Stimulated activated effector memory CD8-positive, alpha-beta T cell treated with anti-CD3 and anti-CD28 coated beads, Interleukin-12 subunit alpha, Interleukin-12 subunit beta, amount 100 ng/mL, for 72 hours (primary cell): Measurements from ENCODE around the gene RAB3GAP1.
"Not testable (repeated sequence)": the region's sequence is repeated elsewhere in the genome, so short reads cannot be mapped to it uniquely, and the experiment has no call there.

ENCODE experiments used
- ATAC-seq: fragments of 150-1000 bp; cut with Tn5 transposase; 2 replicates; pipeline ENCODE4 v1.10.0; 2021
- DNase-seq, 2 donors: peaks; one replicate each; pipeline ENCODE4 v3.0.0; 2021 to 2022; ENCODE audit warnings: low spot score in 2 of 2
- H3K27ac Mint-ChIP-seq: one replicate; pipeline ENCODE4 v1.8.0; 2022; ENCODE audit warnings: mild to moderate bottlenecking, mixed read lengths
- H3K36me3 Mint-ChIP-seq: one replicate; pipeline ENCODE4 v1.8.0; 2022; ENCODE audit warnings: mild to moderate bottlenecking, mixed read lengths
- H3K4me1 Mint-ChIP-seq: one replicate; pipeline ENCODE4 v1.8.0; 2022; ENCODE audit warnings: mixed read lengths
- H3K4me3 Mint-ChIP-seq: one replicate; pipeline ENCODE4 v1.8.0; 2022; ENCODE audit warnings: mild to moderate bottlenecking, mixed read lengths
- H3K9me3 Mint-ChIP-seq: one replicate; pipeline ENCODE4 v1.8.0; 2022; ENCODE audit warnings: mixed read lengths

Gene RAB3GAP1

GRCh38 chr2:135121016-135121657 is 69.0 kb downstream of the RAB3GAP1 start:
- peaks cover 34% of the 10 kb centered on the region for H3K36me3 Mint-ChIP-seq
- no peaks in the 10 kb centered on the region for H3K9me3 Mint-ChIP-seq
- no peak for ATAC-seq
- no peaks in the 10 kb centered on the region for H3K4me1 Mint-ChIP-seq
- DNase-seq = no peak
- no peak overlapping the region for H3K4me3 Mint-ChIP-seq
- no peak overlapping the region for H3K27ac Mint-ChIP-seq

DNA sequence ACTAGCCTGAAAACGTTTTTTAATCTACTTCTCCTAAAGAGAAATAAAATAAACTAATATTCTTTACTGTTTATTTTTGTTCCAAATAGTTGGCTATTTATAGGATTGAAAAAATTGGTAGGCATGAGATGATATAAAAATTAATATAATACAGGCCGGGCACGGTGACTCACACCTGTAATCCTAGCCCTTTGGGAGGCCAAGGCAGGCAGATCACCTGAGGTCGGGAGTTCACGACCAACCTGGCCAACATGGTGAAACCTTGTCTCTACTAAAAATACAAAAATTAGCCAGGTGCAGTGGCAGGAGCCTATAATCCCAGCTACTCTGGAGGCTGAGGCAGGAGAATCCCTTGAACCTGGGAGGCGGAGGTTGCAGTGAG is 69.6 kb downstream of the RAB3GAP1 start:
- not testable (repeated sequence) for H3K4me1 Mint-ChIP-seq, H3K9me3 Mint-ChIP-seq, H3K27ac Mint-ChIP-seq, H3K4me3 Mint-ChIP-seq, ATAC-seq, DNase-seq
- peaks cover 39% of the 10 kb centered on the region for H3K36me3 Mint-ChIP-seq

DNA sequence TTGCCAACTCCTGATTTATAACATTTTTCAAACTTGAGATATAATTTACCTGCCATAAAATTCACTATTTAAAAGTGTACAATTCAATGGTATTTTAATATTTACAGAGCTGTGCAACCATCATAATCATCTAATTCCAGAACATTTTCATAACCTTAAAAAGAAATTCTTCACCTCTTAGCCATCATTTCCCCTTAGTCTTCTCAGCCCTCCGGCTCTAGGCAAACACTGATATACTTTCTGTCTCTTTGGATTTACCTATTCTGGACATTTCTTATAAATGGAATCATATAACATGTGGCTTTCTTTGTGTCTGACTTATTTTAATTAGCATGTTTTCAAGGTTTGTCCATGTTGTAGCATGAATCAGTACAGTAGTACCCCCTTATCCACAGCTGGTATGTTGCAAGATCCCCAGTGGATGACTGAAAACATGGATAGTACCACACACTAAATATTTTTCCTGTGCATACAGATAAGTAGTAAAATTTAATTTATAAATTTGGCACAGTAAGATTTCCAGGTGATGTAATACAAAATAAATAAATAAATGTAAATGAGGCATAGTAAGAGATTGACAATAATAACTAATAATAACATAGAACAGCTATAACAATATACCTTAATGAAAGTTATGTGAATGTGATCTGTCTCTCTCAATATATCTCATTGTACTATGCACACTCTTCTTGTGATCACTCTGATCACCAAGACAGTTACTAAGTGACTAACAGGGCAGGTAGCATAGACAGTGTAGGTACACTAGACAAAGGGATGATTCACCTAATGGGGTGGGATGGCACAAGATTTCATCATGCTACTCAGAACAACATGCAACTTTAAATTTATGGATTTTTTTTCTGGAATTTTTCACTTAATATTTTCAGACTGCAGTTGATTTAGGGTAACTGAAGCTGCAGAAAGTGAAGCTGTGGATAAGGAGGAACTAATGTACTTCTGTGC is 73.1 kb downstream of the RAB3GAP1 start:
- H3K4me1 Mint-ChIP-seq = no peaks in the 10 kb centered on the region
- H3K9me3 Mint-ChIP-seq = no peaks in the 10 kb centered on the region
- ATAC-seq = no peak
- no peak overlapping the region for H3K27ac Mint-ChIP-seq
- peaks cover 52% of the 10 kb centered on the region for H3K36me3 Mint-ChIP-seq
- no peak overlapping the region for H3K4me3 Mint-ChIP-seq
- no peak for DNase-seq

GRCh38 chr2:135125940-135126339 is 73.8 kb downstream of the RAB3GAP1 start:
- no peak overlapping the region for H3K27ac Mint-ChIP-seq
- no peaks in the 10 kb centered on the region for H3K9me3 Mint-ChIP-seq
- DNase-seq (no peak), ATAC-seq (no peak)
- no peaks in the 10 kb centered on the region for H3K4me1 Mint-ChIP-seq
- H3K36me3 Mint-ChIP-seq = peaks cover 53% of the 10 kb centered on the region
- H3K4me3 Mint-ChIP-seq = no peak overlapping the region

DNA sequence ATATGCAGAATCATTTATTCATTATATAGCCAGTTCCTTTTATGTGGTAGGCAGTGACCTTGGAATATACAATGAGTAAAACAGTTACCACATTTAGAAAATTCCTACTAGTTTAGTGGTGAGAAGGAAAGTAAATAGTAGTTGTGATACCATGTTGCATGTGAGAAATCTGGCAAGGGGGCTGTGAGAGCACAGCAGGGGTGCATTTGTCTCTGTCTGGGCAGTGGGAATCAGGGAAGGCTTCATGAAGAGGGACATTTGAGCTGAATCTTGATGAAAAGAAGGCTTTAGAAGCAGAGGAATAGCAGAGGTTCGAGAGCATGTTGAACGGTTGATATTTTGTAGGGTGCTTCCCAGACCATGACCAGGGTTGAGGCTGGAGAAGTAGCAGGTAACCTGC is 78.7 kb downstream of the RAB3GAP1 start:
- no peak for ATAC-seq
- Mint-ChIP-seq H3K4me3 (no peak overlapping the region), H3K4me1 (no peaks in the 10 kb centered on the region)

DNA sequence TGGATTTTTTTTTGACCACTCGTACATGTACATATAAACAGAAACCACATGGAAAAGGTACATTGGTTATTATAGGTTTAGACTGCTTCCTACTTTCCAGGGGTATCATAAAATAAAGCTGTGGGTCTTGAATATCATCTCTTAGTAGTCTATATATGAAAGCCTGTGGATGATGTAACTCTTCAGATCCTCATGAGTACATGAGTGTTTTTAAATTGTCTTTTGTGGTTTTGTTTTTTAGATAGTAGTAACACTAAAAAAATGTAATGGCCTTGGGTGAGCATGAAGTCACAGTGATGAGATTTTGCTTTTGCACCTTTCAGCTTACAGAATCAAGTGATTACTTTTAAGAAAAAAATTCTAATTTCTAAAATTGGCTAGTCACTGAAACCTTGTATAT is 80.2 kb downstream of the RAB3GAP1 start:
- Mint-ChIP-seq H3K27ac (no peak overlapping the region), H3K4me1 (no peaks in the 10 kb centered on the region), H3K4me3 (no peak overlapping the region), H3K9me3 (no peaks in the 10 kb centered on the region), H3K36me3 (peaks cover 78% of the 10 kb centered on the region)
- DNase-seq (no peak), ATAC-seq (no peak)

More for the DNA sequence above, 78.7 kb downstream of the RAB3GAP1 start:
- DNase-seq = no peak
- Mint-ChIP-seq H3K9me3 (no peaks in the 10 kb centered on the region), H3K27ac (no peak overlapping the region), H3K36me3 (peaks cover 78% of the 10 kb centered on the region)

GRCh38 chr2:135140606-135141005 is 88.5 kb downstream of the RAB3GAP1 start:
- no peak overlapping the region for H3K4me3 Mint-ChIP-seq
- H3K9me3 Mint-ChIP-seq = peaks cover 6% of the 10 kb centered on the region
- peaks cover 54% of the 10 kb centered on the region for H3K36me3 Mint-ChIP-seq
- no peak for ATAC-seq
- no peaks in the 10 kb centered on the region for H3K4me1 Mint-ChIP-seq
- DNase-seq = no peak
- no peak overlapping the region for H3K27ac Mint-ChIP-seq

- peaks cover 6% of the 10 kb centered on the region for H3K9me3 Mint-ChIP-seq
- H3K4me1 Mint-ChIP-seq = no peaks in the 10 kb centered on the region
- no peak overlapping the region for H3K27ac Mint-ChIP-seq
- H3K4me3 Mint-ChIP-seq = no peak overlapping the region
- peaks cover 37% of the 10 kb centered on the region for H3K36me3 Mint-ChIP-seq
- ATAC-seq (no peak), DNase-seq (no peak)
Observed at GRCh38 chr2:135142323-135142722, 90.2 kb downstream of the RAB3GAP1 start.

DNA sequence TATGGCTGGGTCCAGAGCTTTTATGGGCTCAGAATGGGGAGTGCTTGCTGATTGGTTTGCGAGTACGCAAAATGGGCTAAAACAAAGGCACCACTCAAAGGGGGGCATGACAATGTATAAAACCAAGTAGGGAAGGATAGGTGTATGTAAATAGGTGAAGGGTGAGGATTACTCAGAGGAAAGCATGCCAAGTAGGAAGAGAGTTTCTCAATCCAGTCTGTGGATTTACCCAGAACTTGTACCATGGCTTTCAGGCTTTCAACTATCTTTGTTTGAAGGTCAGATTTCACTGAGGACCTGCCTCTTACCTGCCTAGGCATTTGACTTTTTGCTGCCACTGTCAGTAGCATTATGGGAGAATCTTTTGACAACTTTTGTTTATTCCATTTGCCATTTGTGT is 92.3 kb downstream of the RAB3GAP1 start:
- Mint-ChIP-seq H3K4me1 (no peaks in the 10 kb centered on the region), H3K9me3 (peaks cover 6% of the 10 kb centered on the region), H3K27ac (no peak overlapping the region), H3K36me3 (peaks cover 17% of the 10 kb centered on the region), H3K4me3 (no peak overlapping the region)
- no peak for ATAC-seq
- DNase-seq = no peak

DNA sequence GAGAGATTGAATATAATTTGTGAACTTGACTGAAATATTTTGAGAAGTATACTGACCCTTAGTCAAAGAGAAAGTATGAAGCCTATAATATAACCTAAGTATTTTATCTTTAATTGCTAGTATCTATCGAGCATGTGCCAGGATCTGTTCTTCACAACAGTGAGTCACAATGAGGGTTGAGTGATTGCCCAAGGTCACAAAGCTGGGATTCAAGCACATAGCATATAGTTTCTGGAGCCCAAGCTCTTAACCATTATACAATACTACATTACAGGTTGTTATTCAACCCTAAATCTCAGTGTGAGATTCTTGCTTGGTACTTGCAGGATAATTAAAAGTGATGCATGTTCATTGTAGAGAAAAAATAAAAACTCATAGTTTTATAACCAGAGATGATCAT is 97.2 kb downstream of the RAB3GAP1 start:
- no peaks in the 10 kb centered on the region for H3K9me3 Mint-ChIP-seq
- no peak overlapping the region for H3K27ac Mint-ChIP-seq
- DNase-seq (no peak), ATAC-seq (no peak)
- peaks cover 30% of the 10 kb centered on the region for H3K36me3 Mint-ChIP-seq
- H3K4me3 Mint-ChIP-seq = no peak overlapping the region
- H3K4me1 Mint-ChIP-seq = peaks cover 2% of the 10 kb centered on the region

- Mint-ChIP-seq H3K4me1 (peaks cover 10% of the 10 kb centered on the region), H3K9me3 (no peaks in the 10 kb centered on the region), H3K4me3 (no peak overlapping the region), H3K27ac (no peak overlapping the region), H3K36me3 (peaks cover 45% of the 10 kb centered on the region)
- ATAC-seq (no peak), DNase-seq (no peak)
Observed at GRCh38 chr2:135150725-135151124, 98.6 kb downstream of the RAB3GAP1 start.

DNA sequence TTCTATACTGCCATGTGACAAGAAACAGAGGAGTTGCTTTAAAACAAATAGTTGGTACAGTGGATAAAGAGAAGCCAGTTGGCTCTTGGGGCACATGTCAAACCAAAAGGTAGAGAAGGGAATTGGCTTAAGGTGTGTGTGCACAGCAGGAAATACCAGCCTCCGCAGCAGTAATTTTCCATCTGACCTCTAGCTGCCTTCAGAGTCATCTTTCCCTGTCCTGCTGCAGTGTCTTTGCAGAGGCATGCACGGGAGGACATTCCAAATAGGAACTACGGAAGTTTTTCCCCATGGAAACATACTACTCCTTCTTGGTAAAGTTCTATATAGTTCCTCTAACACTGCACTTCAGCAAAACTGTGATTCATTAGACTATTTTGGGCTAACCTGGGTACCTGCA is 99.5 kb downstream of the RAB3GAP1 start:
- no peak for ATAC-seq
- Mint-ChIP-seq H3K4me3 (no peak overlapping the region), H3K9me3 (no peaks in the 10 kb centered on the region), H3K27ac (no peak overlapping the region), H3K4me1 (peaks cover 10% of the 10 kb centered on the region), H3K36me3 (peaks cover 54% of the 10 kb centered on the region)
- no peak for DNase-seq

GRCh38 chr2:135152361-135152760 is 100.3 kb downstream of the RAB3GAP1 start:
- no peaks in the 10 kb centered on the region for H3K9me3 Mint-ChIP-seq
- no peak overlapping the region for H3K27ac Mint-ChIP-seq
- peaks cover 10% of the 10 kb centered on the region for H3K4me1 Mint-ChIP-seq
- no peak for ATAC-seq
- peaks cover 61% of the 10 kb centered on the region for H3K36me3 Mint-ChIP-seq
- no peak overlapping the region for H3K4me3 Mint-ChIP-seq
- no peak for DNase-seq

GRCh38 chr2:135154962-135155361 is 102.9 kb downstream of the RAB3GAP1 start:
- H3K27ac Mint-ChIP-seq = peak overlapping the region; percentile 9
- no peaks in the 10 kb centered on the region for H3K9me3 Mint-ChIP-seq
- peaks cover 80% of the 10 kb centered on the region for H3K36me3 Mint-ChIP-seq
- H3K4me1 Mint-ChIP-seq = peaks cover 10% of the 10 kb centered on the region
- no peak for ATAC-seq
- DNase-seq = no peak
- no peak overlapping the region for H3K4me3 Mint-ChIP-seq

DNA sequence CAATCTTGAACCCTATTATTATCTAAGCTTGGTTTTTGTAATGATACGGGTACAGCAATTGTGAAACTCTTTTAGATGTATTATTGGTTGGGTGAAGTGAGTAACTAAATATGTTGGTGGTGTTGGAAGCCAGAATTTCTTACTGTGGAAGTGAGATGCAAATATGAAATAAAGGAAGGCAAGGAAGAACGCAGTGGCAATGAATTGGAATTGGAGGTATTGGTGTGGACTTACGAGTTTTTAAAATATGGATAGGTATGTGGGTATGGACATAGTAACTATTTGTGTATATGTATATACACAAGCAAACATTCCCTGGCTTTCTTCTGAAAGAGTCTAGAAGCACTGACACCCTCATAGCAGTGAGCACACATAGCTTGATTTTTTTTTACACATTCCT is 105.8 kb downstream of the RAB3GAP1 start:
- H3K4me1 Mint-ChIP-seq = peaks cover 10% of the 10 kb centered on the region
- peaks cover 70% of the 10 kb centered on the region for H3K36me3 Mint-ChIP-seq
- ATAC-seq (no peak), DNase-seq (no peak)
- H3K4me3 Mint-ChIP-seq = no peak overlapping the region
- H3K9me3 Mint-ChIP-seq = no peaks in the 10 kb centered on the region
- H3K27ac Mint-ChIP-seq = no peak overlapping the region

DNA sequence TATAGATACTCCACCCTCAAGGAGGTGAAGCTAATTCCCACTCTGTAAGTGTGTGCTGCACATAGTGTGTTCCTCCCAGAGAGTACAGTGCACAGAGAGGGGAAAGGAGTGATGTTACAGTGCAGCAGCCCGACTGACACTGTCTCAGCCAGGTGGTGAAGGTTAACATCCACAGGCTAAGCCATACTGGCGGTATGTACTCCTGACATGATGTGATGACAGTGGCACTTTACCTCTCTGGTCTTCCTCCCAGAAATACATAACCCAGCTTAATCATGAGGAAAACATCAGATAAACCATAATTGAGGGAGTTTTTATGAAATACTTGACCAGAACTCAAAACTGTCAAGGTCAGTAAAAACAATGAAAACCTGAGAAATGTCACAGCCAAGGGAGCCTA is 107.1 kb downstream of the RAB3GAP1 start:
- DNase-seq = no peak
- H3K4me1 Mint-ChIP-seq = peaks cover 8% of the 10 kb centered on the region
- no peak for ATAC-seq
- H3K36me3 Mint-ChIP-seq = peaks cover 67% of the 10 kb centered on the region
- H3K4me3 Mint-ChIP-seq = no peak overlapping the region
- H3K9me3 Mint-ChIP-seq = no peaks in the 10 kb centered on the region
- no peak overlapping the region for H3K27ac Mint-ChIP-seq
